Astrocyte (in vitro differentiated cells and primary cell): ENCODE results near the gene ATP8A1.

Source experiments
- CTCF ChIP-seq: IDR thresholded peaks from 2 replicates; pipeline ENCODE4 v1.5.1; 2011; ENCODE audit warnings: low read depth, mild to moderate bottlenecking, inconsistent platforms, low read length, moderate library complexity; ENCODE audit not compliant: insufficient read depth
- EZH2 ChIP-seq: IDR thresholded peaks from 2 replicates; pipeline ENCODE4 v1.6.1; 2012; ENCODE audit warnings: mild to moderate bottlenecking, low read length, inconsistent platforms; ENCODE audit not compliant: insufficient read depth

- TF ChIP-seq CTCF (no peak), EZH2 (no peak)
Measured at GRCh38 chr4:42480717-42481116, 176.2 kb downstream of the ATP8A1 start.
